Omental fat pad (tissue), 4 donors: ENCODE results near the gene HMCN1. TPM values are rescaled to one million over a fixed set of nuclear protein-coding genes. Genes with fewer than 3 reads are reported as not detected.

Experiments used
- ATAC-seq: fragments of 150-250 bp; one replicate; pipeline ENCODE4 v1.9.1; 2016; ENCODE audit warnings: mild to moderate bottlenecking, moderate library complexity; ENCODE audit not compliant: low FRiP score
- DNase-seq: peaks from one replicate; pipeline ENCODE4 v3.0.0-alpha.2; 2019; ENCODE audit warnings: low spot score
- total RNA-seq, 4 donors: library from RNA; depleted of rRNA; stranded (reverse); fragments of >200 nt; gene quantifications; one replicate each; pipeline ENCODE4 v1.1.0, GENCODE V29; 2016
- TF ChIP-seq, protein P1 (sequence below), 3 donors: fragments of 450-650 bp; IDR thresholded peaks; one replicate each; pipeline ENCODE4 v1.5.1; 2016 to 2017; ENCODE audit warnings: antibody characterized with exemption in 3 of 3, mild to moderate bottlenecking in 3 of 3, moderate library complexity in 2 of 3

HMCN1 gene
- total RNA-seq, 4 donors from 2014 or later, result 5.2 to 45.9 (median 12.7) TPM

DNA sequence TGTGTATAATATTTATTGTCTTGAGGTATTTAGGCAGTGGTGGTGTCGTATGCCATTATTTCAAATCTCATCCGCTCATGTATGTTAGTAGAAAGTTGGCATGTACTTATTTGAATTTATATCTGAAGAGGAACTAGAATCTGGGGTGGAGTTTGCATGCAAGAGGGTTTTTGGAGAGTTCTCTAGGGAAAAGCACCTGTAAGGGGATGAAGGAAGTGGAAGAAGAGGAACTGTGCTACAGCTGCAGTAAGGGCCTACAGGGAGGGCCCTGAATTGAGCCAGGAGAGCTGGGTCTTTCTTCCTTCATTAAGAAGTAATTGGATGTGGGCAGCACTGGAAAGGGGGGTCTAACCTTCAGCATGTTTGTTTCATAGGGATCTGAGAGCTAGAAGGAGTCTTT, 197.2 kb downstream of the HMCN1 start:
- TF ChIP-seq, protein P1, sequence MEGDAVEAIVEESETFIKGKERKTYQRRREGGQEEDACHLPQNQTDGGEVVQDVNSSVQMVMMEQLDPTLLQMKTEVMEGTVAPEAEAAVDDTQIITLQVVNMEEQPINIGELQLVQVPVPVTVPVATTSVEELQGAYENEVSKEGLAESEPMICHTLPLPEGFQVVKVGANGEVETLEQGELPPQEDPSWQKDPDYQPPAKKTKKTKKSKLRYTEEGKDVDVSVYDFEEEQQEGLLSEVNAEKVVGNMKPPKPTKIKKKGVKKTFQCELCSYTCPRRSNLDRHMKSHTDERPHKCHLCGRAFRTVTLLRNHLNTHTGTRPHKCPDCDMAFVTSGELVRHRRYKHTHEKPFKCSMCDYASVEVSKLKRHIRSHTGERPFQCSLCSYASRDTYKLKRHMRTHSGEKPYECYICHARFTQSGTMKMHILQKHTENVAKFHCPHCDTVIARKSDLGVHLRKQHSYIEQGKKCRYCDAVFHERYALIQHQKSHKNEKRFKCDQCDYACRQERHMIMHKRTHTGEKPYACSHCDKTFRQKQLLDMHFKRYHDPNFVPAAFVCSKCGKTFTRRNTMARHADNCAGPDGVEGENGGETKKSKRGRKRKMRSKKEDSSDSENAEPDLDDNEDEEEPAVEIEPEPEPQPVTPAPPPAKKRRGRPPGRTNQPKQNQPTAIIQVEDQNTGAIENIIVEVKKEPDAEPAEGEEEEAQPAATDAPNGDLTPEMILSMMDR (IDR thresholded peaks at IDR 0.05), result no peak
- DNase-seq (no peak), ATAC-seq (no peak)

DNA sequence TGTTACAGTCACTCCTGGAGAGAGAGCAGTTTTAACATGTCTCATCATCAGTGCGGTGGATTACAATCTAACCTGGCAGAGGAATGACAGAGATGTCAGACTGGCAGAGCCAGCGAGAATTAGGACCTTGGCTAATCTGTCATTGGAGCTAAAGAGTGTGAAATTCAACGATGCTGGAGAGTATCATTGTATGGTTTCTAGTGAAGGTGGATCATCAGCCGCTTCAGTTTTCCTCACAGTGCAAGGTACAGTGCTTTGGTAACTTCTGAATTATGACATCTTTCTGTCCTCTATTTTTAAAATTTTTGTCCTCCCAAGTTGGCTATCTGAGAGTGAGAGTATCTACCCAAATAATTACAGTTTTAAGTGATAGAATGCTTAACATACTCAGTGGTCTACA, 199.4 kb downstream of the HMCN1 start:
- TF ChIP-seq, protein P1 (IDR thresholded peaks at IDR 0.05), result no peak
- DNase-seq (no peak), ATAC-seq (no peak)

DNA sequence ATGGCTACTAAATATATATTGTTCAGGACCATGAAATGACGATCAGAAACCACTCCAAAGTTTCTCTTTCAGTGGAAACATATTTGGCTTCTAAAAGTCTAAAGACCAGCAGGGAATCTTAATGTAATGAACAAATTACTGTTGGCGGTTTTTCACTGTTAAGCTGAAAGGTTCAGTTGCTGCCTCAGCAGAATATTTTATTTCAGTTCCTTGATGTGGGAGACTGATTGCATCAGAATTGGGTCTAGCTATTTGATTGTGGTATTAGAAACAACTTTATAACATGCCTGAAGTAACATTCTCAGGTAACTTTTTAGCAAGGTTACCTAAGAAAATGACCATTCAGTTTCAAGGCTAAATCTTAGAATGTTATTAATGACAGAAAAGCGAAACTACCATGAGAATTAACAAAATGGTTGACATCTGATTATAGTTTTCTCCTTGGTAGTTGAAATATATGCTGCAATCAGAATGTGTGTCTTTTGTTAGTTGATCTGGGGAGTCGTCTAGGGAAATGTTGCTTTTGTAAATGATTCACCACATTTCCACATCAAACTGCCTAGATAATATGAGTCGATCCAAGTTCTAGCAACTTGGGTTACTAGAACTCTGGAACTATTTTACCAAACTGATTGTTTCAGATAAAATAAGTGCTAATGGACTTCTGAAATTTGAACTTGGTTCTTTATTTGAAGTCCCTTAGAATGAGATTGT, 200.4 kb downstream of the HMCN1 start:
- no peak for ATAC-seq
- no peak for DNase-seq
- TF ChIP-seq, protein P1 (IDR thresholded peaks at IDR 0.05), result no peak

DNA sequence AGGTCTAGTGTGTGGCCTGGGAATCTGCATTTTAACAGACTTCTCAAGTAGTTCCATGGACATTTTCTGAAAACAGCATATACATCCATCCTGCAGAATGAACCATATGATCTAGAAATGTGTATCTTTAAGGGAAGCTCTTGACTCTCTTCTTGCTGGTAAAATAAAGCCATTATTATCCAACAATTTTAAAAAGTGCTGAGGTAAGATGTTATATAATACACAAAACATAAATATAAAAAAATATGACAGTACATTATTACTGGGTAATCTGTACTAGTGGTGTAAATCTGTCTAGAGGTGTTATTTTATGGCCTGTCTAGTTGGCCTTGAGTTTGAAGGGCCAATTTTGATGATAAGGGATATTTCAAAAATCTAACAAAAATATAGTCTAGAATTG, 201.2 kb downstream of the HMCN1 start:
- TF ChIP-seq, protein P1 (IDR thresholded peaks at IDR 0.05), result no peak
- DNase-seq (no peak), ATAC-seq (no peak)

DNA sequence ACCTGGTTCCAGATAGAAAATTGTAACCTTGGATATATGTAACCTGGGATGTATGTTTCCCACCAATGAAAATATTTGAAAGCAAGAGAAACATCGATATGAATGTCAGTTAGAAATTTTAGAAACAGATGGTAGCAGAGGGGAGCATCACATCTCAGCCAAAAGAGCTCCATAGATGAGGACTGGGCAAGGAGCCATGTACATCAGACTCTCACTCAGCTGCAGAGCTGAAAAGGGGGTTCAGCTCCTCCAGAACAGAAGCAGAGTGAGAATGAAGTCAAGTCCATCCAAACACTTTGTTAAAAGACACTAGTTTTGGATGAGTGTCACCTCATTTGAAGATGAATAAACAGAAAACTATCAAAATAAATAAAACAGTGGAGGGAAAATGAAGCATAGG, 202.4 kb downstream of the HMCN1 start:
- TF ChIP-seq, protein P1 (IDR thresholded peaks at IDR 0.05), result no peak
- ATAC-seq (no peak), DNase-seq (no peak)

DNA sequence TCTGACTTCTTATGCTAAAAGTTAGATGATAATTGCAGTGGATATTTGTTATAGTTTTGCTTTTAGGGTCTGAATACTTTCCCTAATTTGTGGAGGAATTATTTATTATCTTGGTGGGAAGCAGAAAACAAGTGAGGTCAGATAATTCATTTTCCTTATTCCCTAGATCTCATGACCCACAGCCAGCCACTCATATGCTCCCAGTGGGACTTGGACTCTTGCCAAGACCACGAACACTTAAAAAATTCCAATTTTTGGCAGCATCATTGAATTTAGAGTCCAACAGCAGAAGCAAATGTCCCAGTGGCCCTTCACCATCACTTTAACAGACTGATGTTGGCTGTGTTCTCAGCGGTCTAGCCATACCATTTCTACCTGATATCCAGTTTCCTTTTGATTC, 204.2 kb downstream of the HMCN1 start:
- ATAC-seq, result no peak
- TF ChIP-seq, protein P1 (IDR thresholded peaks at IDR 0.05), result no peak
- DNase-seq, result no peak

DNA sequence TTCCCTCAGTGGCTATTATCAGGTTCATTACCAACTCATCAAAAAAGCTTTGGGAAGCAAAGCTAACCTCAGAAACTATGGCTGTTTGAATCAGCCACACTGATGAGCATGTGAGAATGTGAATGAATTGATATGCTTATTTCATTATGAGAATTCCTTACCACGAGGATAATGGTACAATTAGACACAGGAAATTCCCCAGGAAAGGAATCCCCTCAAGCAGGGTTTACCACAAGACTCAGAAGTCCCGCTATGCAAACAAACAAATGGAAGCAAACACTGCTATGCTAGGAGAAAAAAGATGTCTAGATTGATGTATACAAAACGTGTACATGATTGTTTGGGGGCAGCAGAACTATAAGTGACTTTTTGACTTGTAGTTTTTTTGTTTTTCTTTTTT, 205.0 kb downstream of the HMCN1 start:
- ATAC-seq (no peak), DNase-seq (no peak)
- TF ChIP-seq, protein P1 (IDR thresholded peaks at IDR 0.05), result no peak
